HG03039 (cell line): Measurements from ENCODE around the gene H2BK1.

Source experiments
- ATAC-seq: cut with Tn5 transposase; IDR thresholded peaks from one replicate; pipeline ENCODE4 v1.9.1; 2021; ENCODE audit warnings: mild to moderate bottlenecking, moderate library complexity; ENCODE audit not compliant: unreplicated experiment

H2BK1 gene

DNA sequence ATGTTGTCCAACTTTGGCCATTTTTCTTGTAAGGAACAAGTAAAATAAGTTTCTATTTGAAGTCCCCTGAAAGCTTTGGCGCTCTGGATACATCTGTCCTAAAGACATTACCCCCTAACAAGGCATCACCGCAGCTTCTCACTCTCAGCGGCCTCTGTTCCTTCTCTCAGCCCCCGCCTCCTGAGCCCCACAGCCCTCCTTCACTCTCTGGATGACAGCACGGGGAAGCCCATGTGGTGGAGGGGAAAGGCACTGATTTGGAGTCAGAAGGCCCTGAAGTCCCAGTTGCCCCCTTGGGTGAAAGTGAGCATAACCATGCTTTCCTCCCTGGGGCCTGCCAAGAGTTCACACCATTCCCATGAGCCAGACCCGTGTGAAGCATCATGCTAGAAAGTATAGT lies 4.6 kb downstream of the H2BK1 start:
- no peak for ATAC-seq

DNA sequence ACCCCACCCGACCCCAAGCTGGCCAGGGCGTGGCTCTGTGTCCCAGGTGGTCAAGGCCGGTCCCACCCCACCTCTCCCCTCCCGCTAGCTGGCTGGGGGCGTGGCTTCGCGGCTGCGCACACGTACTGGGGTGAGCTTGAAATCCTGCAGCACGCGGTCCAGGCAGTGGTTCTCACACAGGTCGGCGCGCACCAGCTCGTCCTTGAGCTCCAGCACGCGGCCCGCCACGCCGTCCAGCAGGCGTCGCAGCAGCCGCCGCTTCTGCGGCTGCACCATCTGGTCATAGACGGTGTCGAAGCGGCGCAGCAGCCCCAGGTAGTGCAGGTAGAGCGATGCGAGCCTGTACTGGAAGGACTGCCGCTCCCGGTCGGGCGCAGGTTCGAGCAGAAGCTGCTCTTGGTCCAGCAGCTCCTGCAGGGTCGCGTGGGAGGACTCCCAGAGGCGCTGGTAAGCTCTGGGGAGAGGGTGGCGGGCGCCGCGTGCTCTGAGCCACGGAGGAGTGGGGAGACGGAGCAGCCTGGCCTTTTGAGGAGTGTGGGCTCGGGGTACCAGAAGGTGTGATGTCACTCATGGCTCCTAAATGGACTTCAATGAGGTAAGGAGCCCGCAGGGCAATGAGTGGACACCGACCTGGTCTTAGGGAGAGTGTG lies 5.8 kb downstream of the H2BK1 start:
- ATAC-seq: no peak

DNA sequence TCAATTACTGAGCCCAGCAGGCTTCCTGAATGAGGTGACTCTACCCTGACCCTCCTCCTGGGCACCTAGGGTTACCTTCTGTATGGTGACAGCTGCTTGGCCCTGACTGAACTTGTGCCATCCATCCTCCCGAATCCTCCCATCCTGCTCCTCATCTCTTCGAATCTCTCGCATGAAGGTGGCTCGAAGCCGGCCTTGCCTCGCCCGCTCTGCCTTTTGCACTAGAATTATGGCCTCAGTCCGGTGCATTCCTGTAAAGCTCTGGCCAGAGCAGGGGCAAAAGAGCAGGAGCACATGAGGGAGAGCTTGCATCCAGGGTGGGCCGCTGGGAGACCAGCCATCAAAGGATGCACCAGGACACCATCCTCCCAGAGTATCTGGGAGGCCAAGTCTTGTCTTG lies 7.5 kb downstream of the H2BK1 start:
- no peak for ATAC-seq

DNA sequence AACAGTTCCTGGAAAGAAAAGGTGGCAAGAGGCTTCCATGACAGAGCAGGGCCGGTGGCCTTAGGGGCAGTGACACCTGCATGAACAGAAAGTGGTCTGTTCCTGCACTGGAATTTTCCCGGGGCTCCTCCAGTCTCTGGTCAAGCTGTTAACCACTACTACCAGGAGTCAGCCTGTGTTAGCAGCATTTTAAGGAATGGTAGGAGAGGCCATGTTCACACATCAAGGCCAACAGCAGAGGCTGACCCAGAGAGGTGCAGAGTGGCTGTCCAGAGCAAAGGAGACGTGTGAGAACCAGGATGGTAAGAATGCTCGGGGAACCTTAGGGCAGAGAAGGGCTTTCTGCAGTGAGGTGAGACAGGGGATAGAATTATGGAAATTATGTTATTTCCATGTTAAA lies 8.5 kb downstream of the H2BK1 start:
- no peak for ATAC-seq

DNA sequence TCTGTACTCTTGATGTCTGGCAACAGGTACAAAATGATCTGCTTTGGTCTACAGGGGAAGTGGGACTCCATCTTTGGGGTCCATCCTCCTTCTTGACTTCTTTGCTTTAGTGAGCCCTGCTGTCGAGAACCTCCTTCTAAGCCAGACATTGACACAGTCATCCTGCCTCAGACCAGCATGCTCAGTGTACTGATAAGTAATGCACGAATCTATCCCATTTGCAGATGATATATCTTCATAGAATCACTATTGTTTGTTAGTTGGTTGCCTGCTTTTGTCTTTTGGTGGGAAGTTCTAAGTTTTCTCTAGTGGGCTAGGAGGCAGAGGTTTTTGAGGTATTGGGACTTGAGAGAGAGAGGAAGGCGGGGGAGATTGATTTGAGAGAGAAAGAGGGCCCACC lies 8.9 kb downstream of the H2BK1 start:
- ATAC-seq: no peak

DNA sequence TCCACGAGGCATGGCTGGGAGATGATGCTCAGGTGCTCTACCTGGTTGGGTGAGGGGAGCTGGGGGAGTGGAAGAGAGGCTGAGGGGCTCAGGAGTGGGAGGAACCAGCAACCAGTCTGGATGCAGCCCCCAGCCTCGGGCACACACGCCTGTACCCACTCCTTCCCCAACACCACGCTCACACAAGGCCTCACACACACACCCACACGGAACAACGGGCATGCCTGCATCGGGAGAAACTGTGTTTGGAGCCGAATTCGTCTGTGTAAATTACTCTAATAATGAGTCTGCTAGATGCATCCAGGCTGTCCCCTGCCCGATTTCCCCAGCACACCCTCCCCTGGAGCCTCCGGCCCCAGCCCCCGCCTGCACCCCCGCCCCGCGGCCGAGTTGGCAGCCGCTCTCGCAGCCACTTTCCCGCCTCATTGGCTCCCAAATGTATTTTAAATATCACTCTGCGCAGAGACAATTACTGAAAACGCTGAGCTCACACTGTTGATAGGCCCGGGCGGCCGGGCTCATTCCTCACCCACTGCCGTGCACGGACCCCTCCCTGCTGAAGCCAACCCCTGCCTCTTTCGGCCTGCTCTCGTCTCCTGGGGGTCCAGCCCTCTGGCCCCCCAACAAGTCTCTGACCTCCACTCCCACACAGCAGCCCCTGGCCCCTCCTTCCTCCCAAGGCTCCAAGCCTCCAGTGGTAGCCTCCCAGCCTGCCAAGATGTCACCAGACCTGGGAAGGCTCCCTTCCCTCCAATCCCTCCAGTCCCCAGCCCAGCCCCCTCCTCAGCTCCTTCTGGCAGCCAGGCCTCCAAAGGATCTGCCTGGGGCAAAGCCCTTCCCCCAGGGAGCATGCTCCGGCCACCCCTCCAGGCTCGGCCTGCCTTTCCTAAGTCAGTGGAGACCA lies 11.1 kb downstream of the H2BK1 start:
- ATAC-seq: no peak

DNA sequence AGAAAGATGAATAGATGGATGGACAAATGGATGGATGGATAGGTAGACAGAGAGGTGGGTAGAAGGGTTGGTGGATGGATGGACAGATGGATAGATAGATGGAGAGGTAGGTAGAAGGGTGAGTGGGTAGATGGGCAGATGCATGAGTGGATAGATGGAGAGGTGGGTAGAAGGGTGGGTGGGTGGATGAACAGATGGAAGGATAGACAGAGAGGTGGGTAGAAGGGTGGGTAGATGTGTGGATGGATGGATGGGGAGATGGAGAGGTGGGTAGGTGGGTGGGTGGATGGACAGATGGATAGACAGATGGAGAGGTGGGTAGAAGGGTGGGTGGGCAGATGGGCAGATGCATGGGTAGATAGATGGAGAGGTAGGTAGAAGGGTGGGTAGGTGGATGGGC lies 12.4 kb downstream of the H2BK1 start:
- no peak for ATAC-seq

DNA sequence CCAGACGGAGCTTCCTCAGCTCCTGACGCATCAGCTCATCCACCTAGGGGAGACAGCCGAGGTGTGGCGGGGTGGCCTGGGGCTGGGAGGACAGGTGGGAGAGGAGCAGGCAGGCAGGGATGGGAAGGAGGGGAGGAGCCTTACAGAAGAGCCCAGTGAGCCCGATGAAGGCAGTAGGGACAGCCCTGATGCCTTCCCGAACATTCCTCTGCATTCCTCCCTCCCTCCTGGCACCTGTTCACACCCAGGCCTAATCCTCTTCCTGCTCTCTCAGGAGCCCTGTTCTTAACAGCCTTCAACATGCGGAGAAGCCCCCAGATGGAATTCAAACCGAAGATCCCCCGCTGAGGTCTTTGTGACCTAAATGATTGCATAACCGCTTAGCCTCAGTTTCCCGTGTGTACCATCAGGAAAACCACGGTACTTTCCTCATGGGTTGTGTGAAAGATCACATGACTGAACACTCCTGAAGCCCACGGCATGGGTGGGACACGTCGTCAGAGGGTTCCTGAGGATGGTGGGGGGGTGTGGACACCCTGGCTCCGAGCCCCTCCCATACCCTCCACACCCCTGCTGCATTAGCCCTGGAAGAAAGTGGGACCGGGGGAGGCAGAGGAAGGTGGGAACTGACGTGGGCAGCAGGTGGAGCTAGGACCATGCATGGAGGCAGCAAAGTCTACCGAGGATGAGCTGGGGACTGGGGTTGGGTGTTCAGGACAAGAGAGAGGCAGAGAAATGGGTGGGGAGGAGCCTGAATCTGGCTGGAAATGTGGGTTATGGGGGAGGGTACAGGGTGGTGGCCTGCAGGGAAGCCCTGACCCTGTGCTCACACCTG lies 14.5 kb downstream of the H2BK1 start:
- no peak for ATAC-seq

DNA sequence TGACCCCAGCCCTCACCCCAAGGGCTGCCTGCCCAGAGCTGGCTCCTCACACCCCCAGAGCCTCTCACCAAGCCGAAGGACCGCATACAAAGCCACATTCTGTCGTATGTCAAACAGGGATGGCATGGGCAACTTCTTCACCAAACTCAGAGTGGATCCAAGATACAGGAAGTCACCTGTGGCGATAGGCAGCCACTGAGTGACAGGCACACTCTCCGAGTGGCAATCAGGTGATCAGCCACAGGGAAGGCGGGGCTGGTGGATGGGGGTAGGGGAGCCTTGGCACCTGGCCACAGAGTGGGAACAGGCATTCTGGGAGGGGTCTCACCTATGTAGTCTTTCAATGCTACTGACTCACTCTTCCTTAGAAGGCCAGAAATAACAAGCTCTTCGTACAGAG lies 16.1 kb downstream of the H2BK1 start:
- ATAC-seq: no peak

DNA sequence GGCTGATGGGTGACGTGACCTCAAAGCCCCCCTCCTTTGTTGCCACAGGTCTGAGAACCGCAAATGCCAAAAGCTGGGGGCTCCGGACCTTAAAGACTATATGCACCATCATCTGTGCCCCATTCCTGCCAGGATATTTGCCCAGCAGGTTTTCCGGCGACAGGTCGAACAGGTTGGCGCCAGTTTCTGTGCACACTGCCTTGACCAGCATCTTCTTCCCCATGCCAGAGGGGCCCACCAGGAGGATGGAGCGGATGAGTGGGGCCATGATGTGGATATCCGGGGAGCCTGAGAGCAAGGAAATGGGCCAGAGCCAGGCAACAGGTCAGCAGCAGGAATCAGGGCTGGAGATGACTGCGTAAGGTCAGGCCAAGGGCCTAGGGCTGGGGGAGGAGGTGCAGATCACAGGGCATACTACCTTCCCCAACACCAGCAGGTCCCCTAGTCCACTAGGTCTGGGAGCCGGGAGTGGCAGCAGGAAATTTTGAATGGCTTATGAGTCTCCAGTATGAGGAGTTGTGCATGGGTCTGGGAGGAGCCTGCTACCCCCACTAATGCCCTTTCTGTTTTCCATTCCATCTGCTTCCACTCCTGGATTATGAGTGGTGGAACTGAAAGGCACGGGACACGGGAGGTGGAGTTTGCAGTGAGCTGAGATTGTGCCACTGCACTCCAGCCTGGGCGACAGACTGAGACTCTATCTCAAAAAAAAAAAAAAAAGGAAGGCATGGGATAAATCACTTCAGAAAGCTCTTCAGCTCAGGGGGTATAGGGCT lies 16.9 kb downstream of the H2BK1 start:
- no peak for ATAC-seq

DNA sequence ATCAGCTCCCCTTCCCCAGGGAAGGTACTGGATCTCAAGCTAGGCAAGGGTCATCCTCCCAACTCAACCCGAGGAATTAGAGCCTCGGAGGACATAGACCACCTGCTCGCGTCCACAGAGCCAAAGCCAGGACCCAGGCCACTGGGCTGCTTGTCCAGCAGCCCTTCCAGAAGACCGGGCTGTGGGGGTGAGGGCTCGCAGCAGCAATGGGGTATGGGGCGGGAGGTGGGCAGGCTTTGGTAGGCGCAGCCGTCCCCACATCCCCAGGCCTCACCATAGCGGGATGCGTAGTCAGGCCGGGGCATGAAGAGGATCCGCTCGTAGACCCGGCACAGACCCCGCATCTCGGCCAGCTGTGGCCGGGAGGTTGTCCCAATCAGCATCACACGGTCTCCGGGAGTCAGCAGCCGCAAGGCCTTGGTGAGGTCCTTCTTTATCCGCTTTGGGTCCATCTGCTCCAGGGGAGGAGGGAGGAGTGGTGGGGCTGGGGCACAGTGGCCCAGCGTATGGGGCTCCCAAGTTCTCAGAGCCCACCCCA lies 18.2 kb downstream of the H2BK1 start:
- ATAC-seq: no peak

DNA sequence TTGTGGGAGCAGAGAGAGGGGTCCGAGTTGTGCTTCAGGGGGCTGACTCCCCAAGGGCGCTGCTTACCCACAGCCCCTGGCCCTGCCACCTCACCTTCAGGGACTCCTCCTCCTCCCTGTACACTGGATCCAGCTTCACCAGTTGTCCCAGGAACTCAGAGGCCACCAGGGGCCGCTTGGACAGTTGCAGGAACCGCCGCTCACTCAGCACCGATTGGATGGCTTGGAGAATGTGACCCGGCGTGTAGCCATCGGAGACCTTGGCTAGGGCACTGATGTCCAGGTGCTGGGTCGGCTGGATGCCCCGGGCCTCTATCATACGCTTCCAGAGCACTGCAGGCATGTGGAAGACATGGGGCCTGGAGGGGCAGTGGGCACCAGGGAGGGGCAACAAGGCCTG lies 18.7 kb downstream of the H2BK1 start:
- no peak for ATAC-seq

DNA sequence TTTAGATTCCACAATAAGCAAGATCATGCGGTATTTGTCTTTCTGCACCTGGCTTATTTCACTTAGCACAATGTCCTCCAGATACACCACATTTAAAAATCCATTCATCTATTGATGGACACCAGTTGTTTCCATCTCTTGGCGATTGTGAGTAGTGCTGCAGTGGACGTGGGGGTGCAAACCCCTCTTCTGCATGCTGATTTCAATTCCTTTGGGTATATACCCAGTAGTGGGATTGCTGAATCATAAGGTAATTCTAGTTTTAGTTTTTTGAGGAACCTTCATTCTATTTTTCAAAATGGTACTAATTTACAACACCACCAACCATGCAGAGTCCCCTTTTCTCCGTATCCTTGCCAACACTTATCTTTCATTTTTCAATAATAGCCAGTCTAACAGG lies 21.2 kb downstream of the H2BK1 start:
- ATAC-seq: no peak

DNA sequence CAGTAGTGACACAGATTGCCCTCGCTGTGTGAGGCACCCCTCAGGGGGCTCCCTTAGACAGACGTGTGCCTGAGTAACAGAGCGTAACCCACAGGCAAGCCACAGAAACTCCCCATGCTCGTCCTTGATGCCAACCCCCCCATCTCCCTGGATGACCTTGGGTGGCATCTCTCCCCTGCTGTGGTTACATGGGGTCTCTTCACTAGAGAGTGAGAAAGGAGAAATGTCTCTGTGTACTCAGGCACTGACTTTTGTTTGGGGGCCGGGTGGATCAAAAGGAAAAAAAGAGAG lies 22.1 kb downstream of the H2BK1 start:
- no peak for ATAC-seq

DNA sequence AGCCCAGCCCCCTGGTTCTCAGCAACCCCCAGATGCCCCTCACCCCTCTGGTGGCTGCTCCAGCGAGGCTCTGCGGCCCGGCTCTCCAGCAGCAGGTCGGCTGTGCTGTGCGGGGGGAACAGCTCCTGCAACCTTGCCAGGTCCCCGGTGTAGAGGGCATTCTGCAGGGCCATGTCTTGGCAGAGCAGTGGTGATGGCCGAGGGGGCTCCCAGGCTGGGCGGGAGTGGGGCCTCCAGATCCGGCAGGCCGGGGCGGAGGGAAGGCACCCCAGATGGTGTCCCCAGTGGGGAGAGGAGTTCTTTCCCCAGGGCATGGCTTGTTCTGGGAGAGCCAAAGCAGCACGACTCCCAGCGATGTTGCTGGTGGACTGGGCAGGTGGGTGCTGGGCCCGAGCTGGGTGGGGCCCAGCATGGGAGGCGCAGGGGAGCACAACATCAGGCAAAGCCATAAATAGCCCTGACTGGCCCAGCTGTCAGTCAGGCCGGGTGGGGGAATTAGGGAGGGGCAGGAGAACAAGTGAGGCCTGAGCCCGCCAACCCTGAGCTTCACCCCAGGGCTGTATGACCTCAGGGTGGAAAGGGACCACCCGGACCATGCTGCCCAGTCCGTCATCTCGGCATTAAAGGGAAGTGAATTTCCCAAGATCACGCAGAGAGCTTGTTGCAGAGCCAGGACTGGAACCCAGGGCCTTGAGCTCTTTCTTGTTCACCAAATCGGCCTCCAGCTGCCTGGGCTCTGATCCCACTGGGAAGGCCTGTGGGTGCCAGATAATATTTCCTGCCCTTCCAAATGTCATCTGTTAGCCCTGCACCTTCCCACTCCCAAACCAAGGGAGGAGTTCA lies 22.7 kb downstream of the H2BK1 start:
- ATAC-seq: no peak

DNA sequence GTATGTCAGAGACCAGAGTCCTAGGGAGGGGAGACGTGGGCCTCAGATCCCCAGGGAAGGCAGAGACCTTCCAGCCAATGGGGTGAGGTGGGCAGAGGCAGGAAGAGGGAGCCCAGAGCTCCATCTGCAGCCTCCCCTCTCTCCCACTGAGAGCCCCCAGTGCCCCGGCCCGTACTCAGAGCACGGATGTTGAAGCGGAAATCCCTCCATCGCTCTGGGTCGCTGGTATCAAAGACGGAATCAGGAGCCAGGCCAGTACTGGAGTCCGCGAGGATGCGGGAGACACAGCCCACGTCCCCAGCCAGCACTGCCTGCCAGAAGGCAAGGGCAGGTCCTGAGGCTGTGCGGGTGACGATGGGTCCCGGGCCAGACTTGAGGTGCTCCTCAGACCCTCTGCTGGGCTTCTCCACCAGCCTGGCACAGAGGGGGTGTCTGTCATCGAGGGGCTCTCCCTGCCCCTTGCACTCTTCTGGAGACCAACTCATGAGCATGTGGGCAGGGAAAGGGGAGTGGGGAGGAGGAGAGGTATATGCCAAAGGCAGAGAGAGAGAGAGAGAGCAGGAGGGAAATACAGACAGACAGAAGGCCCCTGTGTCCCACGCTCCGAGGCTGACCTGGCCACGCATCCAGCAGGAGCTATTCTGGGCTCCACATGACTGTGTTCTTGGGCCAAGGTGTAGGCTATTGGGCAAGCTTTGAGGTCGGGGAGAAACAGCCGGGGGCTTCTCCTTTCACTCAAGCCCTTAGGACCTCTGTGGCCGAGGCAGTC lies 23.5 kb downstream of the H2BK1 start, which contains the start of gene ASB10:
Gene ASB10 (minus strand): TSS at position 611 of the 769 bp plus-strand sequence. CDS start 120 bp downstream, at position 491.
- ATAC-seq: no peak

DNA sequence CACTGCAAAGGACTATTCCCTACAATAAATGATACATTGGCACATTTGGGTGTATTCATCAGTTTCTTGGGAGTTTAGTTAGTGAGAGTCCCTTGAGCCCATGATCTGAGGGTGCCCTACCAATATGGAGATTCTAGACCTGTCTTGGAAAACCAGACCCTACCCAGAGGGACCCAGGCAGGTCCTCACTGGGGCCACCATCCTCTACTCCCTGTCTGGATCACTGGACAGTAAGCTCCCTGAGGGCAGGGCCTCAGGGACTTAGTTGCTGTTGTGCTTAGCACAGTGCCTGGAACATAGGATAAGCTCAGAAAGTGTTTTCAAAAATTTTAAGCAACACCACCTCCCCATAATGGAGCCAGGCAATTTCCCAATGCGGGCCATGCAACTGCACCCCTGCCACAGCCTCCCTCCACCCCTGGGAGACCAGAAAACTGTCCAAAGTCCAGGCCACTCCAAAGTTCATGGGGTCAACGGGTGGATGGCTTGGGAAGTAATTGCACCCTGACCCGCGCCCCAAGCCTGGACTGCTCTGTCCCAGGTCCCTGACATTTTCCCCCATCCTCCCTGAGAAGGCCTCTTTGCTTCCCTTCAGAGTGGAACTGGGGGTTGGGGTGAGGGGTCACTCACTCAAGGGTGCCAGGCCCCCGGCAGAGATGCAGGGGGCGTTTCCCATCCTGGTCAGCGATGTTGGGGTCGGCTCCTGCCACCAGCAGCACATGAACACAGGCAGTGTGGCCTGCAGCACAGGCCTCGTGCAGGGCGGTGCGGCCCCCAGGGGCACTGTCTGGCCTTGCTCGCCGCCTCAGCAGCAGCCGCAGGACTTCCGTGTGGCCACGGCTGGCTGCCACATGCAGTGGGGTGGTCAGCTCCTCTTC lies 24.3 kb downstream of the H2BK1 start:
- no peak for ATAC-seq

DNA sequence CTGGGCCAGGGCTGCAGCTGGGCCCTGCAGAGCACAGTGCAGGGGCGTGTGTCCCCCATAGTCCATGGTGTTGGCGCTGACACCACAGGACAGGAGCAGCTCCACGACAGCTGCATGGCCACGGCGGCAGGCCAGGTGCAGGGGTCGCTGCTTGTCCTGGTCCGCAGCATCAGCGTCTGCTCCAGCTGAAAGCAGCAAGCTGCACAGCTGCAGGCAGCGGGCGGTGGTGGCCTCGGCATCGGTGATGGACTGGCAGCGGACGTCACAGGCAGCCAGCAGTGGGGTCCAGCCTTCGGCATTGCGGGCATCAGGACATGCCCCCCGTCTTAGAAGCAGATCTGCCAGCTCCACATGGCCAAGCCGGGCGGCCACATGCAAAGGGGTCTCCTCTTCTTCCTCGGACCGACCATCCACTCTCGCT lies 29.3 kb downstream of the H2BK1 start:
- no peak for ATAC-seq
